NCI-H187 treated with DMSO at 0.1 percent for 48 hours (cell line): ENCODE data around the gene IL6ST.
"Not testable (repeated sequence)": the region's sequence is repeated elsewhere in the genome, so short reads cannot be mapped to it uniquely, and the experiment has no call there.

ENCODE experiments used
- DNase-seq: peaks from one replicate; lab custom pipeline; 2025; lab: John Stamatoyannopoulos, UW

Gene IL6ST

GRCh38 chr5:55960779-55961178, 34.0 kb downstream of the IL6ST start:
- no peak for DNase-seq

- DNase-seq, result no peak
These were observed 35.6 kb downstream of the IL6ST start for GRCh38 chr5:55959208-55959607.

DNA sequence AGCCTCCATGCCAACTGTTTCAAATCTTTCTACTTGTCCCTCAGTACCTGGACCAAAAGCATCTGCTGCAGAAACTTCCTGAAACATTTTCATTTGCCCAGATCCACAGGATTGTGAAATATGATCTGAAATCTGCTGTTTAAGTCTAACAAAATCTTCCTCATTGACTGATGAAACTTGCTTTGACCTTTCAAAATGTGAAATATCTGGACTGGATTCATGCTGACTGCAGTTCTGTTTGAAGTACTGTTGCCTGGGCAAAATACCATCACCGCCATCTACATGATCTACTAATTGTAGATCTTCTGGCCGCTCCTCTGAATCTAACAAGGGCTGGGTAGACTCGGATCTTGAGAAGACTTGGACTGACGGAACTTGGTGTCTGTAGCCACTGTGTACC, 53.6 kb downstream of the IL6ST start:
- DNase-seq, result not testable (repeated sequence)

DNA sequence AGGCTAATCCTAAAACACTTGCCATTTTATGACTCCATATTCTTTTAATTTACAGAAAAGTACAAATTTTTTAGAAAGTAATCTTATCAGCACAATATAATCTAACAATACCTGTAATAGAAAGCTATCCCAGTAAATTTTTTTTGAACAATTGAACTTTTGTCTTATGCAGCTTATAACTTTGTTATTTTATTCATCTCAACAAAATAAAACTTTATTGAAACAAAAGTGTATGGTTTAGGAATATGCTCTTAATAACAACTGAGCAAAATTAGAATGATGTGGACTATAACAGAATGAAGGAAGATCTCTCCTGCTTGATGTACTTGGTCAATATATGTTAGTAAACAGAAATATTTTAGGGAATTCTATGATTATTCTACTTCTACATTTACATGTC, 57.2 kb downstream of the IL6ST start:
- not testable (repeated sequence) for DNase-seq

- DNase-seq, result peak; percentile 36
These were observed 58.6 kb downstream of the IL6ST start for GRCh38 chr5:55936100-55936693.

- no peak for DNase-seq
These were observed 59.4 kb downstream of the IL6ST start for GRCh38 chr5:55935371-55935770.

DNA sequence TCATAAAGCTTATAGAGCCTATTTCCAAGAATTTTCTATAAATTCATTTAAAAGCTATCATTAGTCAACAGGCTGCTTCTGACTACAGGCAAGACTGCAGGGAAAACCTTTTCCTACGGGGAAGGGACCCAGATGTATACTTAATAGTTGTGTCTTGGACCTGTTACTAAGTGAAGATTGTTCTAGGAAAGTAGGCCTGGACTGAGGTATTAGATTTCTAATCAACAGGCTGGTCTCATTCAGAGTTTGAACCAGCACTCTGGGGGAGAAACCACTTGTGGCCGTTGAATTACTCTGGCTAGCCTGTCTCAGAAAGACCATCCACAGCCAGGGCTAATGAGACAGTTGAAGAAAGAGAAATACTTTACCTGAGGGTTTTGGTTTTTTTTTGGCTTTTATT, 60.0 kb downstream of the IL6ST start:
- no peak for DNase-seq

GRCh38 chr5:55934115-55934613, 60.6 kb downstream of the IL6ST start:
- DNase-seq, result no peak

GRCh38 chr5:55933377-55934114, 61.2 kb downstream of the IL6ST start:
- no peak for DNase-seq

DNA sequence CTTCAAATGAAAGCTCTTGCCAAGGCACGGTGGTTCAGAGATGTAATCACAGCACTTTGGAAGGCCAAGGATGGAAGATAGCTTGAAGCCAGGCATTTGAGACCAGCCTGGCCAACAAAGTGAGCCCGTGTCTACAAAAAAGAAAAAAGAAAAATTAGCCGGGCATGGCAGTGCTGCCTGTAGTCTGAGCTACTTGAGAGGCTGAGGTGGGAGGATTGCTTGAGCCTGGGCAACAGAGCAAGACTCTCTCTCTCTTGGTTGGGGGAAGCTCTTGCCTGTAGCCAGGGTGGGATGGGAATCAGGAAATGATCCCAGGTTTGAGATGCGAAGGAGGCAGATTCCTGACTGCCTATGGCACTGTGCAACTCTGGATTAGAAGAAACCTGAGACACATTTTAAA, 62.1 kb downstream of the IL6ST start:
- no peak for DNase-seq

- DNase-seq, result no peak
These were observed 65.6 kb downstream of the IL6ST start for GRCh38 chr5:55929020-55929799.

DNA sequence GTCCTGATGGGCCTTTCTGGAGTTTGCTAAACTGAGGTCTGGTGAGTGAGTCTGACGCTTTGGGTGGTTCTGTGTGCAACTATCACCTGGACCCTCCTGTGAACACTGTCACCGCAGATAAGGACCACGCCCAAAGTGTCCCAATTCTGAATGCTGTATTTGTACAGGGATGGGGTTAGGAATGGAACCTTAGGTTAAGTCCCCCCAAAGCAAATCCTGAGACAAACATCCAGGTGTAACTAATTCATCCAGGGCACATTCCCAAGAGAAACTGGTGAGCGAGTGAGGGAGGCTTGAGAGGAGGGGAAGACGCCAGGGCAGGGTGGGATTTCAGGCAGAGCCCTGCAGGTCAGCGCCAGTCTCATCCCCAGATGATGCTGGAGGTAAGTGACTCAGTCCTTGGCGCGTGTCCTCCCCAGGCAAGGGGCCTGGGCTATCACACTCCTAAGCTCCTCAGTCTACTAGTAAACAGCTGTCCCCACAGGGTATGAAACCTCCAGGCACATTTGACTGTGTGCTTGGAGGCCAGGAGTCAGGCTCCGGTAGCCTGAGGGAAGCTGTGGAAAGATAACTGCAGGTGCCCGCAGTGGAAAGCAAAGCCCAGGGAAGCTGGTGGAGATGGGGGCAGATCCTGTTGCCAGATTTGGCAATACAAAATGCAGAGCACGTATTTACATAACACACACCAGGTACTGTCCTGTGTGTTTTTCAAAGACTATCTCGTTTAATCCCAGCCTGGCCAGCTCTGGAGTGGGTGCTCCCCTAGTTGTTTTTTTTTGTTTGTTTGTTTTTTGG, 66.7 kb downstream of the IL6ST start:
- DNase-seq, result no peak

- no peak for DNase-seq
These were observed 68.3 kb downstream of the IL6ST start for GRCh38 chr5:55926476-55926875.

GRCh38 chr5:55925712-55926111, 69.1 kb downstream of the IL6ST start:
- no peak for DNase-seq

DNA sequence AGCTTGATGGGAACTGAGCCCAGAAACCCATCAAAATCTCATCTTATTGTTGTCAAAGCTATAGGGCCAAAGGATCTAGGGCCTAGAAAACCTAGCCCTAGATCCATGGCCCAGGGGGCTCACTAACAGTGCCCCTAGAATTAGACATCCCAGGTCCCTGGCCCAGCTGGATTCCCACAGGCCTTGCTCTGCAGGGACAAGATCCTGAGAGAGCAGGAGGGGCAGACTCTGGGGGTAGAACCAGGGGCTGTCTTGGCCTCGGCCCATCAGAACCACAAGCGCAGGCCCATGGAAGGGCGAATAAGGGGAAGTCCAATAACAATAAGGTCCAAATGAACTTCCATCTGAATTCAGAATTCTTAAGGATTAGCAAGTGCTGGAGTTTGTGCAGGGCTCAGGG, 69.6 kb downstream of the IL6ST start:
- no peak for DNase-seq

- DNase-seq, result no peak
These were observed 70.0 kb downstream of the IL6ST start for GRCh38 chr5:55924744-55925143.

GRCh38 chr5:55923865-55924500, 70.8 kb downstream of the IL6ST start:
- no peak for DNase-seq

DNA sequence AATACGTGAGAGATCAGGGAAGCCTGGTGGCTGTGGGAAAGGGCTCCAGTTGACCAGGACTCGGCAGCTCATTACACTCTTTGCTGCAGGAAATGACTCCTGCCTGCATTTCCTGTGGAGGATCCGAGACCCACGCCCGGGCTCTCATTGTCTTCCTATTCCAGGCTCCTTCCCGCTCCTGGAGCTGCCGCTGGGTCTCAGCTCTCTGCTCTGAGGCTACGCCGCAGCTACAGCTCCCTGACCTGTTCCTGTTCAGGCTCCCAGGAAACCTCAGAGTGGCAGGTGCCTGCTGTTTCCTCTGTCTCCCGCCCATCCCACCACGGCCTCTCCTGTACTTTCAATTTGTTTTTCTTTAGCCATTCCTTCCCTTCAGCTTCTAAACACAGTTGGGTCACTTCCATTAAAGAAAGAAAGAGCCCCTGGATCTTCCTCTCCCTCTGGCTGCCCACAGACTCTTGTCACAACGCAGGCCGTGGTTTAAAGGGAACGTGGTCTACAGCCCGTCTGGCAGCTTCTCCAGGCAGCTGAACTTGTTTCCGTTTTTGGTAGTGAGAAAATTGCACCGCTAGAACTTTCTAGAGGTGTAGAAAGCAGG, 71.5 kb downstream of the IL6ST start:
- DNase-seq, result no peak

DNA sequence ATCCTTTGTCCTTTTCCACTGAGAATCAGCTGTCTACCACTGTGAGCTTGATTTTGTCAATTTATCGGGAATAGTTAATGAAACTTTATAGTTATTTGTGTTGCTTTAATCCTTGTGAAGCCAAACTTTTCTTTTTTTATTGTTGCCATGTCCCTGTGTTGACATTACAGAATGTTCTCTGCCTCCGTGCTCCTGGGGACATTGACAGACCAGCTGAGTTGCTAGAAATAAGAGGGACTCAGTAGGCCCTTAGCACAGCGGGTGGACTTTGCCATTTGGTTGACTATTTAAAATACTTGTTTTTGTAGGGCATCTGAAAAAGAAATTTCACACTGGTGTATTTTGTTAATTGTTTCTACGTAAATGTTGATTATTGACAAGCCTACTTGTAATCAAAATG, 73.1 kb downstream of the IL6ST start:
- no peak for DNase-seq

GRCh38 chr5:55920784-55921183, 74.0 kb downstream of the IL6ST start:
- DNase-seq, result no peak

DNA sequence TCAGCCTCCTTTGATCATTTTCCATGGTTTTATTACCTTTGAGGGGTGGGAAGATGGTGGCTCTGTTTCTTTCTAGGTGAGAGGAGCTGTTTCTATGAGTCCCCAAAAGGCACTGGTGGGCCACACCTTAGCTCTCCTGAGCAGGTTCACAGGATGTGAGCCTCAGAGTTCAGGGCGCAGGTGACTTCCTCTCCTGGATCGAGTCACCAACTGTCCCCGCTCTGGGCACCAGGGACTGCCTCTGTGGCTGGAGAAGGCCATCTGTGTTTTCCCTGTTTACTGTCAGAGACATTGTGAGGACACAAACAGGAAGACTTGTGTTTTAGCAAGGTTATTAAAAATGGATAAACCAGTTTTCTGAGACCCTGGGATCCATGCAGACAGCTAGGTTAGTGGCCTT, 75.1 kb downstream of the IL6ST start:
- no peak for DNase-seq
